EL (cell line): ENCODE measurements around the gene CCDC88A.
"Not testable (repeated sequence)": the region's sequence is repeated elsewhere in the genome, so short reads cannot be mapped to it uniquely, and the experiment has no call there.

Source experiments
- DNase-seq: peaks from one replicate; pipeline ENCODE4 v3.0.0-alpha.2; 2016

Gene CCDC88A

GRCh38 chr2:55419679-55420438, at the start of gene CCDC88A:
TSS of gene CCDC88A (minus strand) at chr2:55419856. CDS start at chr2:55419079, 777 bp downstream.
- peak; percentile 97 for DNase-seq

GRCh38 chr2:55461679-55462078, 42.0 kb upstream of the CCDC88A start:
- no peak for DNase-seq

GRCh38 chr2:55460562-55460961, 40.9 kb upstream of the CCDC88A start:
- peak; percentile 31 for DNase-seq

GRCh38 chr2:55459714-55460274, 40.1 kb upstream of the CCDC88A start:
- no peak for DNase-seq

GRCh38 chr2:55459279-55459678, 39.6 kb upstream of the CCDC88A start:
- DNase-seq, result no peak

GRCh38 chr2:55454121-55454520, 34.5 kb upstream of the CCDC88A start:
- no peak for DNase-seq

- no peak for DNase-seq
These were observed 33.2 kb upstream of the CCDC88A start for GRCh38 chr2:55452879-55453278.

- DNase-seq, result no peak
These were observed 32.0 kb upstream of the CCDC88A start for GRCh38 chr2:55451699-55452098.

- DNase-seq, result not testable (repeated sequence)
These were observed 30.4 kb upstream of the CCDC88A start for GRCh38 chr2:55450014-55450413.

- not testable (repeated sequence) for DNase-seq
These were observed 22.5 kb upstream of the CCDC88A start for GRCh38 chr2:55442045-55442760.

- no peak for DNase-seq
These were observed 21.7 kb upstream of the CCDC88A start for GRCh38 chr2:55441280-55441892.

- no peak for DNase-seq
These were observed 19.4 kb upstream of the CCDC88A start for GRCh38 chr2:55439101-55439397.

- DNase-seq, result no peak
These were observed 18.9 kb upstream of the CCDC88A start for GRCh38 chr2:55438391-55439100.

- no peak for DNase-seq
These were observed 18.1 kb upstream of the CCDC88A start for GRCh38 chr2:55437515-55438390.

- DNase-seq, result peak; percentile 31
These were observed 12.4 kb upstream of the CCDC88A start for GRCh38 chr2:55431982-55432627.

GRCh38 chr2:55430211-55430975, 10.7 kb upstream of the CCDC88A start:
- no peak for DNase-seq

GRCh38 chr2:55428258-55428657, 8.6 kb upstream of the CCDC88A start:
- DNase-seq, result no peak

- peak; percentile 80 for DNase-seq
These were observed 5.8 kb upstream of the CCDC88A start for GRCh38 chr2:55425431-55425831.

- DNase-seq, result no peak
These were observed 3.4 kb upstream of the CCDC88A start for GRCh38 chr2:55422876-55423665.

GRCh38 chr2:55421326-55421725, 1.7 kb upstream of the CCDC88A start:
- DNase-seq, result no peak
